Mammary microvascular endothelial cell (primary cell): Measurements from ENCODE around the gene NAV2. TPM values are rescaled to one million over a fixed set of nuclear protein-coding genes. Genes with fewer than 3 reads are reported as not detected.

Experiments
- total RNA-seq: library from RNA; depleted of rRNA; stranded (reverse); fragments of >200 nt; gene quantifications from 2 replicates; pipeline ENCODE4 v1.2.3, GENCODE V29; 2015

The NAV2 gene, protein sequence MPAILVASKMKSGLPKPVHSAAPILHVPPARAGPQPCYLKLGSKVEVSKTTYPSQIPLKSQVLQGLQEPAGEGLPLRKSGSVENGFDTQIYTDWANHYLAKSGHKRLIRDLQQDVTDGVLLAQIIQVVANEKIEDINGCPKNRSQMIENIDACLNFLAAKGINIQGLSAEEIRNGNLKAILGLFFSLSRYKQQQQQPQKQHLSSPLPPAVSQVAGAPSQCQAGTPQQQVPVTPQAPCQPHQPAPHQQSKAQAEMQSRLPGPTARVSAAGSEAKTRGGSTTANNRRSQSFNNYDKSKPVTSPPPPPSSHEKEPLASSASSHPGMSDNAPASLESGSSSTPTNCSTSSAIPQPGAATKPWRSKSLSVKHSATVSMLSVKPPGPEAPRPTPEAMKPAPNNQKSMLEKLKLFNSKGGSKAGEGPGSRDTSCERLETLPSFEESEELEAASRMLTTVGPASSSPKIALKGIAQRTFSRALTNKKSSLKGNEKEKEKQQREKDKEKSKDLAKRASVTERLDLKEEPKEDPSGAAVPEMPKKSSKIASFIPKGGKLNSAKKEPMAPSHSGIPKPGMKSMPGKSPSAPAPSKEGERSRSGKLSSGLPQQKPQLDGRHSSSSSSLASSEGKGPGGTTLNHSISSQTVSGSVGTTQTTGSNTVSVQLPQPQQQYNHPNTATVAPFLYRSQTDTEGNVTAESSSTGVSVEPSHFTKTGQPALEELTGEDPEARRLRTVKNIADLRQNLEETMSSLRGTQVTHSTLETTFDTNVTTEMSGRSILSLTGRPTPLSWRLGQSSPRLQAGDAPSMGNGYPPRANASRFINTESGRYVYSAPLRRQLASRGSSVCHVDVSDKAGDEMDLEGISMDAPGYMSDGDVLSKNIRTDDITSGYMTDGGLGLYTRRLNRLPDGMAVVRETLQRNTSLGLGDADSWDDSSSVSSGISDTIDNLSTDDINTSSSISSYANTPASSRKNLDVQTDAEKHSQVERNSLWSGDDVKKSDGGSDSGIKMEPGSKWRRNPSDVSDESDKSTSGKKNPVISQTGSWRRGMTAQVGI (N-terminal part only)
- total RNA-seq, result 35.3 and 41.5 TPM in 2 replicates

DNA sequence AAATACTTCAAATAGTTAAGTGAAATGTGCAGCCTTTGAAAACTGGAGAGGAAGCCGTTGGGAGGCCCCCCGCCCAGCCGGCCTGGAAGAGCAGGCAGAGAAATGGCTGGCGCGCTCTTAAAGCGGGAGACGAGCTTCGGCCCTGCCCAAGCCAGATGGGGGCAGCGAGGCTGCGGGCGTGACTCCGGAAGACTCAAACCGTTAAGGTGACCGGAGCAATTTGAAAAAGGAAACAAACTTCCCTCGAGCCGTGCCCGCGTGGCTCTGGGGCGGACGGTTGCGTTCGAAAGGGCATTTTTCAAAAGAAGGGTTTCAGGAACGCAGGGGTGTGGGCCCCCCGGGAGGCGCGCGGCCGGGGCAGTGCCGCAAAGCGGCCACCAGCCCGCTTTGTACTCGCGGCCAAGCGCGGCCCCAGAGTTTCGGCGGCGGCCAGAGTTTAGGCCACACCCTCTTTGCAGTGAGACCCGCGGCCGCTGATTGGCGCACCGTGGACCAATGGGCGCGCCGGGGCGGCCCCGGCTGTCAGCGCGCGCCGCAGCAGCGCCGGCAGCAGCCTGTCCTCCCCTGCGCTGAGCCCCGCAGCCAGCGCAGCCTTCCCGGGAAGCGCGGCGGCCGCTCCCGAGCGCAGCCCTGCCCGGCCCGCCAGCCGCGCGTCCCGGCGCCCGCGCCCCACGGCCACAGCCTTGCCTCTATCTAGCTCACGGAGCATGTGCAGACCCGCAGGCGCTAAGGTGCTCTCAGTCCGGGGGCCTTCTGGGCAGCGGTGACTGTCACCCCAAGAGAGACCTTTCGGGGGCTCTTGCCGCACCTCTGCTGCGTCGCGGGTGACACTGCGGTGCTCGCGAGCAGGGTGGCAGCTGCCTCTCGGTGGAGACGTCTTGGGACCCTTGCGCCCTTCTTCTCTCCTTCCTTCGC, at the start of gene NAV2:
TSS of gene NAV2 (plus strand) at position 557 of the 915 bp plus-strand sequence. CDS start 859 bp downstream, outside the sequence.

DNA sequence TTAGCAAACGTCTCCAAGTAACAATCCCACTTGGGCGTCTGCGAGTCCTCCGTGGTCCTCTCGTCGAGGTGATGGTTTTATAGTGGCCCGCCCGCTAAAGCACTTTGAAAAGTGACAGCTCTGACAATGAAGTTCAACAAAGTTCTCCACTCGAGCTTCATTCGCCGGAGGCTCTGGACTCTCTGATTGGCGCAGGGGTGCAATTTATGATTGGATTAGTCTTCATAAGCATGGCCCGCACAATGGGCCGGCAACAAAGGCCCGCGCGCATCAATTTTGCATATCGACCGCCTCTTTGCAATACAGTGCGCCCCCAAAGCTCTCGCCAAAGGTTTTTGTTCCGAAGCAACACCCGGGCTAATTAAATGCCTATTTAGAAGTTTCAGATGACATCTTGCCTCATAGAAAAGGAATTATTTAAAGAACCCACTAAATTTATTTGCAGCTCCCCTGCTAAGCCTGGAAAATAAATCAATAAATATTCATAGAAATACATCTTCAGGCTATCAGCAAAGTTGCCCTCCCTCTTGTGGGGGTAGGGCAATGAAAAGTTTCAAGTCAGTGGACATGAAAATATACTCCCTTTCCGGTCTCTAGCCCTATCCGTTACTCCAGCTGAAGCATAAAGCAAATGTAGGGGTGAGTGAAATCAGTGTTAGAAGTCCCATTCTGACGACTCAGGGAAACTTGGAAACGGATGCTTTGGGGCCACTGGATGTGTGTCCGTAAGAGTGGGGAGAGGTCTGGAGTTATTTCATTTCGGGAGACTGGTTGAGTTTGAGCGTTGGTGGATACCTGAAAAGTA, 448.0 kb downstream of the NAV2 start, which contains the start of gene DBX1:
TSS of gene DBX1 (minus strand) at position 51 of the 805 bp plus-strand sequence. CDS start 151 bp downstream, outside the sequence.

